HG03103 (cell line): Measurements from ENCODE around the gene APOBEC3H.

Source experiments
- ATAC-seq: cut with Tn5 transposase; IDR thresholded peaks from one replicate; pipeline ENCODE4 v1.9.1; 2021; ENCODE audit warnings: low read depth; ENCODE audit not compliant: unreplicated experiment

Gene APOBEC3H

DNA sequence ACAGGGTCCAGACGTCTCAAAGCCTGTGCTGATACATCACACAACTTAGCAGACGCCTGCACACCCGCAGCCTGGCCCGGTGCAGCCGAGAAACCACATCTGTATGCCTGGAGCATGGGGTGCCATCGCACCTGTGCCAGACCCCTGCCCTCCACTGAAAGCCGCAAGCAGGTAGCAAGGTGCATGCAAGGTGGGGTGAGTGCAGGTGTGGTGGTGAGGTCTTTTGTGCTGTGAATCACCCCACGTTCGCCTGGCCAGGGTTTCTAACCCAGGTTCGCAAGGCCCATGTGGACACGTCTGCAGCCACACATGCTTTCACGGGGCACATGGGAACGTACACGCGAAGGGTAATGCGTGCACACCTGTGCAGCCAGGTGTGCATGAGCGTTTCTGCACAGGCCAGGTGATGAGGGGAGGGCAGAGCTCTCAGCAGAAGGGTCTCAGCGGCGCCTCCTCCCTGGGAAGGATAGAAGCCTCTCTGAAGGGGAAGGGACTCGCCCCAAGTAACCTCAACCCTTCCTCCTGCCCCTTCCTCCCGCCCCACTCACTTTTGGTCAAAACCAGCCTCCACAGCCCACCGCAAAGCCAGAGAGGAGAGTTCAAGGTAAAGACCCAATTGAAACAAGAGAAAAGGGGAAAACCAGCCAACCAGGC is 36.0 kb downstream of the APOBEC3H start:
- ATAC-seq: no peak

DNA sequence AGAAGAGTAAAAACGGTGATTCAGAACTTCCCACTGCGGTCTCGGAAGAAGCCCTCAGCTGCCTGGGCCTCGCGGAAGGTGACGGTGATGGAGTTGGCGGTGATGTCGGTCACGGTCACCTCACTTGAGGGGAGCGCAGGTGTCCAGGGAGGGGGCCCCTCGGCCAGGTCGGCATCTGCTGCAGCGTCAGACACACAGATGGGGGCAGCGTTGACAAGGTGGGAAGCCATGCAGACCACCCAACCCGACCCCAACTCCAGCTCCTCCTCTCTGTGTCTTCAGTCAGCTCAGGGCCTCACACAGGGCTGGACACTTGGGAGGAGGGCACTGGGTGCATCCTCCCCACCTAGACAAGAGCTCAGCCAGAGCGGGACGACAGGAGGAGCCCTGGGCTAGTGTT is 36.8 kb downstream of the APOBEC3H start:
- no peak for ATAC-seq

DNA sequence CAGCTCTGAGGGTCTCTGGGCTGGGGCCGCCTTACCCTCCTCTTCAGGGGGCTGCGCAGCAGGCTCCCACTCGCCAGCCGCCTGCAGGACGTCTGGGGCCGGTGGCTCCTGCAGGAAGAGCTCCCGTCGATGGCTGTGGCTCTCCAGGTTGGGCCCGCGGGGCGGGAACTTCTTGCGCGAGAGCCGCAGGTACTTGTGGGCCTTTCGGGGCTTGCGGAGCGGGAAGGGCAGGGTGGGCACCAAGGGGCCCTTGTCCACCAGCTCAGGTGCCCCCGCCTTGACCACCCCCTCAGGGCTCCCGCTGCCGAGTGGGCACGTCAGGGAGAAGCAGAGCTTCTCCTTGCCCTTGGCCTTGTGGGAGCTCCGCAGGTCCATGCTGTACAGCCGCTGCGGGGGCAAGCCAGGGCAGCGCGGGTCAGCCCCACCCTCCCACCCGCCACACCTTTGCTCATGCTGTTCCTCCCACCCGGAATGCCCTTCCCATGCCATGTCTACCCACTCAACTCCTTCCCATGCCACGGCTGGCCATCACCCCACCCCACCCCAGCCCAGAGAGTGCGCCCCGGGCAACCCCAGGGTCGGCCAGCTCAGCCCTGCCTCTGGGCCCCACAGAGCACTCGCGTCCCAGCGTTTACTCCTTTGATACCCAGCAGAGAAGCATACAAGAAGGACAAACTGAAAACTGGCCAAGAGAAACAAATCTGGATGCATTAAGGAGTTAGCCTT is 37.5 kb downstream of the APOBEC3H start:
- ATAC-seq: no peak

DNA sequence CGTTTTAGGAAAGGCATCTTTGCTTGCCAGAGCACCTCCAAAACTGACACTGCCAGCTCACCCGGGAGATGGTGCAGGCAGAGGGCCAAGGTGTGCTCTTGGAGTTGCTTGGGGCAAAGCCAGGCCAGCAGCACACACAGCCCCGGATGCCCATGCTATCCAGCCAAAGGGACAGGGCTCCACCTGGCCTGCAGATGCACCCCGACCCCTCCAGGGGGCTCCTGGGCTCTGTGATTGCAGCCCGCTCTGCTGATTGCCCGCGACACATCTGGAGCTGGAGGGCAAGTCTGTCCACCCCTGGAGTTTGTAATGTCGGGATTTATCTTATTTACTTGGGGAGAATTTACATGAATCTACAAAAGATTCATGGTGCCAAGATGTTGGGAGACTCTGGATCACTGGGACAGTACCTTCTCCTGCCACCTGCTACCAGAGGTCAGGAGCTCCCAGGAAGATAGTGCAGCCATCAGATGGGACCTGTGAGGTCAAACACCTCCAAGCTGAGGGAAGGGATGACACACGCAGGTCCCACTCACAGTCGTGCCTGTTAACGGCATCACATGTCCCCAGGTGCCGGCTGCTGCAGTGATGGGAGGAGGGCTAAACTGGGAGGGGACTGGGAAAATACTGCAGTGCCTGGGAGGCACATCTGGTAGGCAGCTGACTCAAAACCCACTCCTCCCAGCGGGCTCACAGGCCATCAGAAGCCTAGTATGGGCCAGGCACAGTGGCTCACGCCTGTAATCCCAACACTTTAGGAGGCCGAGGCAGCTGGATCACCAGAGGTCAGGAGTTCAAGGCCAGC is 38.2 kb downstream of the APOBEC3H start:
- no peak for ATAC-seq

DNA sequence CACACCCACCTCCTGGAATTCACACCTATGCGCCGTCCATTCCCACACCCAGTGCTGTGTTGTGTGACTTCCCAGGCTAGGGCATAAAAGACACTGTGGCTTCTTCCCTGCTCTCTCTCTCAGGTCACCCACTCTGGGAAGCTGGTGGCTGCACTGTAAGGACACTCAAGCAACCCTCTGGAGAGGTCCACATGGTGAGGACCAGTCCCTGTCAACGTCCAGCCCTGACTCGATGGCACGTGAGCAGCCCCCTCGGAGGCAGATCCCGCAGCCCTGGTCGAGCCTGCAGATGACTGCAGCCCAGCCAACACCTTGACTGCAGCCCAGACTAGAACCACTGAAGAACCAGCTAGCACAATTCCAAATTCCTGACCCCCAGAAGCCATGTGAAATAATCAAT is 39.3 kb downstream of the APOBEC3H start:
- no peak for ATAC-seq

DNA sequence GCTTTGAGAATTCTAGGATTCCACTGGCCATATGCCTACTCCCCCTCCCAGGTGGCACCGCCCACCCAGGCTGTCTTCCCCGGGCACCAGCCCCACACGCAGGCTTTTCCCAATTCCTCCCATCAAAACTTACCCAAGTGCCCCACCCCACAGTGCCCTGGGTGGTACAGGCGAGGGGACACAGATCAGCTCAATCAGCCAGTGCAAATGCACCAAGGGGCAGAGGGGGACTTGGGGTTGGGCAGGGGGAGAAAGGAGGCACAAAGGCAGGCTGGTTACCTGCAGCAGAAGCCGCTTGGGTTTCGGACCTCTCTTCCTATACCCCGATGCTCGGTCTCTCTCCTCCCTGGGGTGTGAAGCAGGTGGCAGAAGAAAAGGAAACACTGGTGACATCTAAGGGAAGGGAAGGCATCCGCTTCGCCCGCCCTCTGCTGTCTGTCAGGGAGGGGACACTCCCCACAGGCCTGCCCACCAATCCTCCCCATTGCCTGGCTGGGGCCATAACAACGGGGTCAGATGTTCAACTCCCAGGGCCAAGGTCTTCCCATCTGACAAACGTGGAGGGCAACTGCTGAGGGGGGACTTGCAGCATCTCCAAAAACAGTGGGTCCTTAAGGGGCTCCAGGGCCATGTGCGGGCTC is 41.4 kb downstream of the APOBEC3H start:
- ATAC-seq: no peak

DNA sequence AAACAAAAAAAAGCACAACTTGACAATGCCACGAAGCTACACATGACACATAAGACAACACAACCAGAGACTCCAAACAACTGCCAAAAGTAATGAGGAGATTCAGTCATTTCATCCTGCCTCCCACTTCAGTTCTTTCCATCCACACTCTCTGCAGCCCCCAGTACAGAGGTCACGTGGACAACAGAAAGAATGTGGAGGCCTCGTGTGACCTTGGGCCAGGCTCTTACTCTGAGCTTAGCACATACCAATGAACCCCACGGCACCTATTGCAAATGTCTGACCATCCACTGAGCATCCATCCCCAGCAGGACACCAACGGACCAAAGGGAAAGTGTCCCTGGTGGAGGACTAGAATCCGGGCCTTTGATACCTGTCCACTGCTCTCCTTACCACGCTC is 42.9 kb downstream of the APOBEC3H start:
- no peak for ATAC-seq

DNA sequence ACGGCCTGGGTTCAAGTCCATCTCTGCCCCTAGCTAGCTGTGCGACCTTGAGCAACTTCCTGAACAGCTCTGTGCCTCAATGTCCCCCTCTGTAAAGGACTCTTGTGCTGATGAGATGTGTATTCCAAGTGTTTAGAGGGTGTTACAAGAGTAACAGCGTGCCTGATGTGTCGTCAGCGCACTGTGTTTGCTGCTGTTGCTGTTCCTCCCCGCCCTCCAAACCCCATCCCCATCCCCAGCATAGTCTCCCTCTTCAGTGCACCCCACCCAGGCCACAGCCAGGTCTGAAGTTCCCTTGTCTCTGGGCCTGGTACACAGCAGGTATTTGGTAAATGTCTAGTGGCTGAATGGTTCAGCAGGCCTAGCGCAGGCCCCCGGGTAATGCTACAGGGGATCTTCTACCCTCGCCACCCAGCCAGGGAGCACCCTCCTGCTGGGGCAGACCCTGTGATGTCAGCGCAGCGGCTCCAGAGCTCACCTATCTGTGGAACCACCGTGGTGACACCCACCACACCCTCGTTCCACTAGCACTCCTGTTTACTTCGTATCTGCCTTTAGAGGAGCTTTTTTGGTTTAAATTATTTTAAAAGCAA is 45.1 kb downstream of the APOBEC3H start:
- no peak for ATAC-seq

DNA sequence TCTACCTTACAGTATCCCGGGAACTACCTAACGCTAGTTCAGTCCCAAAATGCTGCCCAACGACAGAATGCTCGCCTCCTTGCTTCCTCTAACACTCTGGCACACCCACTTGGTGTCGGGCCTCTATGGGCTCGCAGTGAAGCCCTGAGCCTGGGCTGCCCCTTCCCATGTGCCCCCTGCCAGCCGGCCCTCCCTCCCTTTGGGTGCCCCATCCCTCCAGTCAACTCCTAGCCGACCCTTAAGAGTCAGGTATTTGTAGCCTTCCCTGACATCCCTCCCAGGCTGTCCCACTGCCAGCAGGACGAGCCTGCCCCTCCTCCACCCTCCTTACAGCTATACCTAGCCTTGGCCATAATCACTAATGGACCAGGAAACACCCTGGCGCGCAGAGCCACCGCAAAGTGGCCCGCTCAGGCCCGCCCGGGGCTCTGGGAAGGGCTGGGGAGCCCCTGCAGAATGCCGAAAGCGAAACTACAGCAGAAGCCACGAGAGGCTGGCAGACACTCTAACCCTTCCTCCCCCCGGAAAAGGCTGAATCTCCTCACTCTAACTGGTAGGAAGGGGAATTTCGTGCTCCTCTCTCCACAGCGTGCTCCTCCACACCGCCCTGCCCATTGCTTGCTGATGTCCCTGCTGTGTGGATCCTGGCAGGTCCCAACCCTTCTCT is 47.2 kb downstream of the APOBEC3H start:
- ATAC-seq: peak; percentile 11

DNA sequence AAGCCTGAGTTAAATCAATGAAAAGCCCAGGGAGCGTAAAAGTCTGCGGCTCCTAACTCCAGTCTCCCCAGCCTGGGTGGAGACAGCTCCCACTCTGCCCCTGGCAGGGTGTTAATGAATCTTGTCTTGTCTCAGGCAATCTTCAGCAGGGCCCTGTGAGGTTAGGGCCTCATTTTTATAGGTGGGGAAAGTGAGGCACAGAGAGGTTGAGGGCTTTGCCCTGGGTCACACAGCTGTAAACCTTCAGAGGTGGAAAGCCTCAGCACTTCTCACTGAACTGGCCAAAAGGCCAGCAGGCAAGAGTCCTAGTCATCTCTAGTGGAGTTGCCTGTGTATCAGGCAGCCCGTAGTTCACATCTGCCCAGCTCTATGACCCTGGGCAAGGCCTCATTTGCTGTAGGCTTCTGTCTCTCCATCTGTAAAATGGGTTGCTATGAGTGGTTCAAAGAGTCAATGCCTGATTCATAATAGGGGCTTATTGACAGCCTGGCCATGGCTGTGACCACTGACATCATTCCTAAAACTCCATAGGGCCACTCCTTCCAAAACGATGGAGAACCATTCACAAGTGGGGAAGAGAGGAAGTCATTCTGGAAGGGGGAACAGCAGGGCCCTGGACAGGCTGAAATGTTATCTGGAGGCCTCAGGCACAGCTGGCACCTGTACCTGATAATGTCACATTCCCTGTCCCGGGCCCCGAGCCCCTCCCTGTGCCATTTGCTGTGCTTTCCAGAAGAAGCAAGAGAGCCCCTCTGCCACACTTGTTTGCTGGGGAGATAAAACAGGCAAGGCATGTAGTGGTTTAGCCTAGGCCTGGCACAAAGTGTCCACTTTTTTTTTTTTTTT is 49.4 kb downstream of the APOBEC3H start:
- ATAC-seq: no peak

DNA sequence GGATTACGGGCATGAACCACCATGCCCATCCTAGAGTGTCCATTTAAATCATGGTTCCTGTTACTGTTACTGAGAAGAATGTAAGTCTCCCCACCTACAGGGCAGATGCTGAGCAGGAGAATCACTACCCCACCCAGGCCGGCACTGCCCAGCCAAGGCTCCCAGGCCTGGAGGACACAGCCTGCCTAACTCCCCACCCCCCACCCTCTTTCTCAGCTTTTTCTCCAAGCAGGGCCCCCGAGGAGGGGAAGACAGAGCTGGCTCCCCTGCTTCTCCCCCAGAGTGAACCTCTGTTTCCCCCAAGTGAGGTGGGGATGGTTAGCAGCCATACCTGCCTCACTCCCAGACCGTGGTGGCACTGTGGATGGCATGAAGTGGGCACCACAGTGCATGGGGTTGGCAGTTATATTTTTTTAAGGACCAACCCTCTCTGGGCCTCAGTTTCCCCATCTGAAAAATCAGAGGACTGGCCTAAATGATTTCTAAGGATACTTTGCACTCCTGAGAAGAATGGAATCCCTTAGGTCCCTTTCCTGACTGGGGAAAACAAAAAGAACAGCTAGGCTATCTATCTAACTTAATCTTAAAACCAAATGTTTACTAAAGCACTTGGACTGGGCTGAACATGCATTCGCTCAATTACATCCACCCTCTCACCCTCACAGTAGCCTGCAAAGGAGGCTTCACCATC is 50.4 kb downstream of the APOBEC3H start:
- no peak for ATAC-seq

DNA sequence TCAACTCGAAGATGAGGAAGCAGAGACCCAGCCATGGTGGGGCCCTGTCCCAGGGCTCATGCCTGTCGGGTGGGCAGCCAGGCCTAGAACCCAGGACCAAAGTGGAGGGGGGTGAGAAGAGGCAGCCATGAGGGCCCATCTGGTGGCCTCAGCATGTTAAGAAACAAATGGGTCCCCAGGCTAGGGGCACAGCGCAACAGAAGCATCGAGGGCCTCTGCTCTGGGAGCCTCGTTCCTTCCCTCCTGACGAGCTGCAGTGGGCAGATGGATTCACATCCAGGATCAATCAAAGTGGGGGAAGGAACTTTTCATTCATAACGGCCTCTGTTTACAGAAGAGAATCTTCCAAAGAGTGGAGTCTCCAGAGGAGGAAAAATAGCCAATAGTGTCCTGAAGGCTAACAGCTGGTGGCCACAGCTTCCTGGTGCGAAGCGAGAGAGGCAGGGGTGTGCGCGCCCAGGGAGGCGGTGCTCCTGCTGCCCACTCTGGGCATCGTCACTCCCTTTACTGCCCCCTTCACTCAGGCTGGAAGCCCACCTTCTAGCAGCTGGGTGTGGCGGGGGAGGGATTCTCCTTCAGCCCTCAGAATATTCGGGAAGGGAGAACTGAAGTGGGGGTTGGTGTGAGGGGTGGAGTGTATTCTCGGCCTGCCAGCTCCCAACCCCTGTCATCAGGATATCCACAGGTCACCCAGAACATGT is 51.1 kb downstream of the APOBEC3H start:
- ATAC-seq: no peak

DNA sequence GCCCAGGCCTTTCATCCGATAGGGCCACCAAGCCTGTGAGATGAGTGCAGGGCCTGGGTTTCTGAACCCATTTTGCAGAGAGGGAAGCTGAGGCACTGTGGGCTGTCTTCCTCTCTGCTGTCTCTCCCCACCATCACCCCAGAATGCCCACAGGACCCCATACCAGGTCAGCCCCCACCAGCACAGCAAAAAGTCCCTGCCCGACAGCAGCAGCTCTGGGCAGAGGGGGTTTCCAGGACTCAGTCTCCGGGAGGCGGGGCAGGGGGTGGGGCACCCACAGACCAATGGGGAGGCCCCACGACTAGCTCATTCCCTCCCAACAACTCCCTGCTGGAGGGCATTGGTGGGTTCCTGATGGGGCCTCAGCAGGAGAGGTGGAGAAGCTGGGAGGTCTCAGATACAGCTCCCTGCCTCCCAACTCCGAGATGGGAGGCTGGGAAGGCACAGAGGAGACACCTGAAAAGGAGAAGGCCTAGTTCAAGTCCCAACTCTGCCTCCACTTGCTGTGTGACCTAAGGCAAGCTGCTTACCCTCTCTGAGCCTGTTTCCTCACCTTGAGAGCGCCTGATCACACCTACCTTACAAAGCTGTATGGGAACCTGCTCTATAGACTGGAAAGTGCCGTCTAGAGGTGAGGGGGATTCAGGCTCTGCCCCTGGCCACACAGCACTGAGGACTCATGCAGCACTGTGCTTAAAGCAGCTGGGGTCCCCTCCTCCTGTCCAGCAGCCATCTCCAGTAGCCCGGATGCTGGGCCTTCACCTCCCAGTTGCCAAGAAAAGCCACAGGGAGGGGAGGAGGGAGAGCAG is 51.9 kb downstream of the APOBEC3H start:
- no peak for ATAC-seq

DNA sequence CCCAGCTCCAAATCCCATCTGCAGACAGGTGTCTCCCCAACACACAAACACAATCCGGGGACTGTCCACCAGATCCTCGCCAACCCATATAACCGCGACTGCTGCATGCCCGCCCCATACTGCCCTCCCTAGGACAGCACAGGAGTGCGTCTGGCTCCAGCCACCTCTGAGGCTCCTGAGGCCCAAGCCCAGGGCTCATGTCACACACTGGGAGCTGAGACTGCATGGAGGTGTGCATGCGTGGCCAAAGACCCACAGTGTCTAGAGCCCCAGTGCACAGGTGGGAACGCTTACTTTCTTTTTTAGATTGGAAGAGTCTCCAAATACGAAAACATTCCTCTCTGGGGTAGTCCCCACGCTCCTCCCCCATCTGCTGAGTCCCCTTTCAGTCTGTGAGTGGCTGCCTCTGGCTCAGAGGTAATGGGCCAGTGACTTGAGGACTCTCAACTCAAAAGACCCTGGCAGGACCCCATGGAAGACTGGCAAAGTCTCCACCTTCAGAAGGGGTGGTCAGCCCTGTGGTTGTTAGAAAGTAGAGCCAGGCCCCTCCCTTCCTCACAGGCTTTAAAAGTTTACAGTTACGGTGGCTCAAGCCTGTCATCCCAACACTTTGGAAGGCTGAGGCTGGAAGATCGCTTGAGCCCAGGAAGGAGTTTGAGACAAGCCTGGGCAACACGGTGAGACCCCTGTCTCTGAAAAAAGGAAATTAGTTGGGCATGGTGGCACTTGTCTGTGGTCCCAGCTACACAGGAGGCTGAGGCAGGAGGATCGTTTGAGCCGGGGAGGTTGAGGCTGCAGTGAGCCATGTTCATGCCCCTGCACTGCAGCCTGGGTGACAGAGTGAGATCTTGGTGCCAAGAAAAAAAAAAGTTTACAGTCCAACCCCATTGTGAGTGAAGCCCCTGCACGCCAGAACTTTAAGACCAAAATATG is 53.1 kb downstream of the APOBEC3H start:
- ATAC-seq: no peak

DNA sequence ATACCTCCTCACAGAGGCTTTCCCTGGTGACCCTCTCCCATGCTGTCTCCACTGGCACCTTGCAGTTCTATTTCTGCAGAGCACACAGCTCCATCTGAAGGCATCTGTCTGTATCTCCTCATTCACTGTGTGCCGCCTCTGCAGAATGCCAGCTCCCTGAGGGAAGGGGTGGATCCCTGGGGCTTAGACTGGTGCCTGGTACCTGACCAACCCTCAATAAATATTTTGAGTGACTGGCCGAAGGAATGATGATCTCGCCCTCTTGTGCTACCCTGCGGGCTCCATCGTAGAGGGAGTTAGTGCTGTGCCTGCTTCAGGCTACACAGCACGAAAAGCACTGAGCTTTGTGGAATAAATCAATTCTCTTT is 53.8 kb downstream of the APOBEC3H start:
- ATAC-seq: no peak

DNA sequence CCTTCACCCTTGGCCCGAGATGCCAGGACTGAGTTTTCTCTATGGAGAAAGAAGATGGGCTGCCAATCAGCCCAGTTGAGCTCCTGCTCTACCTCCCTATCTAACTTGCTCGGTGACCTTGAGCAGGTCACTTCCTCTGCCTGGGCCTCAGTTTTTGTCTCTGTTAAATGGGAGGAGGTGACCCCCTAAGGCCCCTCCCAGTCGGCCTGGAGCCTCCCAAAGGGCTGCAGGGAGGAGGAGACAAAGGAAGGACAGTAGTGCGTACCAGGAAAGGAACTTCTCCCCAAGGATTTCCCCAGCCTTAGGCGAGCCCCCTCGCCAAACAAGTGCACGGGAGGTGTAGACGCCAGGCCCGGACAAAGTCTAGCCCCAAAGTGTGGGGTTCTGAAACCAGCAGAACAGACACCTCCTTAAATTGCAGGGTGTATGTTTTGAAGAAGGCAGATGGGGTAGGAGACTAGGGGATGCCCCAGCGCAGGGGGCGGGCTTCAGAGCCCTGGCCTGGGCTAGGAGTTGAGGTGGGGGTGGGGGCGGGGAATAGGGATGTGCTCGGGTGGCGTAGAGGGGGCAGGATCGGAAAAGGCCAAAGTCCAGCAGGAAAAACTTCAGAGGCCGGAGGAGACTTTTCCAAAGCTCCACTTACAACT is 54.4 kb downstream of the APOBEC3H start:
- no peak for ATAC-seq
